GM19463 (cell line): ENCODE results near the gene GLTP.

ENCODE experiments used
- ATAC-seq: cut with Tn5 transposase; IDR thresholded peaks from one replicate; pipeline ENCODE4 v1.9.1; 2021; ENCODE audit warnings: mild to moderate bottlenecking, moderate library complexity; ENCODE audit not compliant: unreplicated experiment

The GLTP gene

DNA sequence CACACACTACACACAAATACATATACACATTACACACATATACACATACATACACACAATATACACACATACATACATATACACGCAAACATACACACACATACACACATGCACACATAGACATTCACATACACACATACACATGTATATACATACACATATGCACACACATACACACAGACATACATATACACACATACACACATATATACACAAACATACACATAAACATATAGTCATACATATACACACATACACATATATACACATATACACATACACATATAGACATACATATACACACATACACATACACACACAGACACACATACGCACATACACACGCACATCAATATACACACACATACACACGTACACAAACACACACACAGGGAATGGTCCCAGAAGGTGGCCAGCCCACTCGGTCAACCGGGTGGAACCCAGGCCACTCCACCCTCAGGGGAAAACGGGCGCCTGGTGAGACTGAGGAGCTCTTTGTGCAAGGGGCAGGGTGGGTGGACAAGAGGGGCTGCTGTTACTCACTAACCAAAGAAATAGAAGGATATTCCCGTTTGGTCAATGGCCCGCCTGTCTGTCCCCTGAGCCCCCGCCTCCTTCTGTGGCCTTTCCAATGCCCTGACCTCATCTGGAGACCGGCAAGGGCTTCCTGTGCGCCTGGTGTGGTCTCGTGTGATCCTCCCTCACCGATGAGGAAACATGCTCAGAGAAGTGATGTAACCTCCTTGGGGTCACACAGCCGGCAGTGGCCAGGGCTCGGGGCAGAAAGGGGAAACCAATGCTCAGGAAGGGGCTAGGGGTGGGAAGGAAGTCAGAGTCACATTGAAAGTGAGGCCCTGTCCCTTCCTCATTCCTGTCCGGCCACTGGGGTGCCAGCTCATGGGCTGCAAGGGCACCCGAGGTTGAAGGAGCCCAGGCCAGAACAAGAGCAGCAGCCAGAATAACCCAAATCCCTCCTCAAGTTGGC, 52.5 kb downstream of the GLTP start:
- no peak for ATAC-seq

DNA sequence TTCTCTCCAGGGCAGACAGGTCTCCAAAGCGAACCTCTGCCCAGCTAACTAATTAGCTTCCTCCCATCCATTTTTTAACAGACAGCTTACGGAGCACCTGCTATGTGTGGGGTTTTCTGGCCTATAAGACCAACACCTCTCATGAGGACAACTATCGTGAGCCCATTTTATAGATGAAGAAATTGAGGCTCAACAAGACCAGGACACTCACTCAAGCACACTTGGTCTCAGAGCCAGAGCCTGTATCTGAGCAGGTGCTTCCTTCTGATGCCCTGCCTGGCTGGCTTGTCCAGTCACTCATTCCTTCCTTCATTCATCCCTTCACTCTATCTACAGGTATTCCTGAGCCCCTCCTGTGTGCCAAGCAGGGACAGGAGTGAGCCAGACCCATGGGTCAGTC, 53.3 kb downstream of the GLTP start:
- ATAC-seq: no peak

DNA sequence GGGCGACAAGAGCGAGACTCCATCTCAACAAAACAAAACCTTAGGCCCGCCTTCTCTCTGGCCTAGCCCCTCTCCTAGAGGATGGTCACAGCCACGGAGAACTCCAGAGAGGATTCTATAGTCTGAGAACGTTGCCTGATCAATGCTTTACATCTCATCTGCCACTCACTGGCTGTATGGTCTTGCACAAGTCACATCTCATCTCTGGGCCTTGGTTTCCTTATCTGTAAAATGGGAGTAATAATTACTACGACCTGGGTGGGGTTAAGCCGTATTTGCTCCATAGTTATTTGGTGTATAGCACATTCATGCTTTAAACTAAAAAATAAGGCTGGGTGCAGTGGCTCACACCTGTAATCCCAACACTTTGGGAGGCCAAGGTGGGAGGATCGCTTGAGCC, 55.6 kb downstream of the GLTP start:
- ATAC-seq: no peak

DNA sequence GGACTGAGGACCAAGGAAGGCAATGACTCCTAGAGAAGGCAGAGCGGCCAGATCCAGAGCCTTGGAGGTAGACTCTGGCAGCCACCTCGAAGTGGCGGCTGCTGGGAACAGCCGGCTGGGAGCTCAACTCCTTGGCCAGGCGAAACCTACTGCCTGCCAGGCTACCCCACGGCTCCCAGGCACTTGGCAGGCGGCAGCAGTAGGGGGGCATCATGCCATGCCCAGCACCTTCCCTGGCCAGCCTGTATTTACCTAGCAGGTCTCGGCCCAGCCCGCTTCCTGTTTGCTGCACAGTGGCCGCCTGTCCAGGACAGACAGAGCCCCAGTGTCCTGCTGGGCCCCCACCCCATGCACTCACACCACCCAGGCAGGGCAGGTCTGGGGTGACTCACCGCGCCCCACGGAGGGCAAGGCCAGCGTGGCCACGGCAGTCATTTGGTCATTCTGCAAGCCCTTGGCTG, 57.4 kb downstream of the GLTP start:
- no peak for ATAC-seq

DNA sequence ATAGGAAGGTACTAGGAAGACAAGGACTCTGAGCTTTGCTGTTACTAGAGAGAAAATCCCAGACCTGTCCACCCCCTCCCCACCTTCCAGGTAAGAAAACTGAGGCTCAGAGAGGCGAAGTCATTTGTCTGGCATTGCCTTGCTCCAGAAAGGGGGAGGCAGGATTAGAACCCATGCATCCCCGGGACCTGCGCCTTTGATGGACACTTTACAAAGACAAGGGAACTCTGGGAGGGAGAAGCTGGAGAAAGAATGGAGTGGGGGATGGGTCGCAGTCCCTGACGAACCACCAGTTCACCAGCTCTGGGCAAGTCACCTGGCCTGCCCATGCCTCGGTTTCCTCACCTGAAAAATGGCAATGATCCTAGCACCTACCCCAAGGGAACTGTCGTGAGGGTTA, 57.9 kb downstream of the GLTP start:
- no peak for ATAC-seq

DNA sequence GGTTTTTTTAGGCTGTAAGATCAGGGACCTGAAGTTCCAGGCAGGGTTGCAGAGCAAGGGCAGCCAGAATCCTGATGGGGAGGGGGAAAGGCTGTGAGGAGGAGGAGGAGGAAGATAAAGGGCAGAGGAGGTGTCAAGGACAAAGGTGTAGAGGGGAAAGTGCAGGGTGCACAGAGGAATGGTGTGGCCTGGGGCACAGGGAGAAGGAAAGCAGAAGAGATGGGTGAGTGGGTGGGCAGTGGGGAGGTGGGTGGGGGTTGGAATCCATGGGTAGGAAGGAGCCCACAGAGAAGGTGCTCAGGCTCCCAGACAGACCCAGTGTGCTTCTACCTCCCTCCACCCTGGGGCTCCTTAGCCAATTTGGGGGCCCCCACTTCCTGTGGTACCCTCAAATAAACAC, 58.4 kb downstream of the GLTP start:
- ATAC-seq: no peak

DNA sequence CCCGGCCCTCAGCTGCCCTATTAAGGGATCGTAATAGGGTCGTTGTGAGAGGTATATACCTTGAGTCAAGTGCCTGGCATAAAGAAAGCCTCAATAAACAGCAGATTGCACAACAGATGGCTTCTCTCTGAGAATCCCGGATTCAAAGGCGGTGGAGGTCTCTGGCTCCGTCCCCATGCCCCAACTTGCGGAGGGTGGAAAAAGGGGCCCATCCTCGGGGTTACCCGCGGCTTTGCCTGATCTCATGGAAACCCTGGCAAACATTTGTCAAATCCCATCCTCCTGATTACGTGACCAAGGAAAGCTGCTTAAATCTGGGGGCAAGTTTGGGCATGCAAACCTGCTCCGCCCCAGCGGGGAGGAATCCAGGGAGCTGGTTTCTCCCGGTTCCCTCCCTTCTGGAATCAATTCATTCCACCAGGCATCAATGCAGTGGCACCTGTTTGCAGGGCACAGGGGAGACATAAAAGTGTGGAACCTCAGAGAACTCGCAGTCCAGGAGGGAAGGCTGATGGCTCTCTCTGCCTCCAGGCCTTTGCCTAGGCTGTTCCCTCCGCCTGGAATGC, 59.4 kb downstream of the GLTP start:
- ATAC-seq: no peak

DNA sequence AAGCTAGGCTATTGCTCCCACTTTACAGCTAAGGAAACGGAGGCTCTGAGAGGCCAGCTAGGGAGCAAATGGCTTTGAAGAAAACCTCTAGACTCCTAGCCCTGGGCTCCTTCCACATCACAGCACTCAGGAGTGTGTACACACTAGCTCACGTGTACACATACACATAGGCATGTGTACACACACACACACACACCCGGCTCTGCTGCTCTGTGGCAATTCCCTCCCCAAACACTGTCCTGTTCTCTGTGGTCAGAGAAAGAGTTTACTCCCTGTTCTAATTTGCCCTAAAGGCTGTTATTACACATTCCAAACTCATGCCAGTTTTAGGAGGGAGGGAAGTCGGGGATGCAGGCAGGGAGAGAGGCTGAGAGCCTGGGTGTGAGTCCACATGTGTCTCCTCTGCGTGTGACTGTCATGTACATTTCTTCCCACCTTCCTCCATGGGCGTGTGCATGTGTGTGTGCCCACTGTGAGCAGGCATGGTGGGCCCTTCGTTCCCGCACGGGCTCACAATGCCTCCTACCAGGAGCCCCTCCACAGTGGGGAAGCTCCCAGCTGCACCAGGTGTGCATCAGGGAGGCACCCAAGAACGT, 61.3 kb downstream of the GLTP start:
- no peak for ATAC-seq

DNA sequence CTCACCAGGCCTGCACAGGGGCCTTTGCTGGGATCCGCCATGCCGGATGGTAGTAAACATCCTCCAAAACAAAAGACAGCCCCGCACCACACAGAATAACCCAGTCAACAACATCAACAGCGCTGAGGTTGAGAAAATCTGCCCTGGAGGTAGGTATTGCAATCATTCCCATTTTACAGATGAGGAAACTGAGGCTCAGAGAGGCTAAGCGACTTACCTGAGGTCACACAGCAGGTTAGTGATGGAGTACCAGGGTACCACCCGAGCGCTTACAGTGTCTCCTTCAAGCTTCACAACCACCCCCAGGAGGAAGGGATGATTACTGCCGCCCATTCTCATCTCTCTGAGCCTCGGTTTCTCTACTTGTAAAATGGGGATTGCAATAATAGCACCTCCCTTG, 62.1 kb downstream of the GLTP start:
- no peak for ATAC-seq

DNA sequence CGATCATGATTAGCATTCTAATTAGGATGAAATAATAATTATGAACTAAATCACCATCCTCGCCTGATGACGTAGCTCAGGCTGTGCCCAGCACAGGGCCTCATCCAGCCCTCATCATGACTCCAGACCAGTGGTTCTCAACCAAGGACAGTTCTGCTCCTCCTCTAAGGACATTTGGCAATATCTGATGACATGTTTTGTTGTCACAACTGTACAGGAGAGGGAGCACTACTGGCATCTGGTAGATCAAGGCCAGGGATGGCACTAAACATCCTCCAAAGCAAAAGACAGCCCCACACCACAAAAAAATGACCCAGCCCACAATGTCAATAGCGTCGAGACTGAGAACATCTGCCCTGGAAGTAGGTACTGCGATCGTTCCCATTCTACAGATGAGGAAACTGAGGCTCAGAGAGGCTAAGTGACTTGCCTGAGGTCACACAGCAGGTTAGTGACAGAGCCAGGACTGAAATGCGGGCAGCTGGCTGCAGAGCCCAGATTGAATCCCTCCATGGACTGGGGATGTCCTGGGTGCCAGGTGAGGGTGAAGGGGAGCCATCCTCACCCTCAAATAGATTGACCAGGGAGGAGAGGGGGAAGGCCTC, 62.6 kb downstream of the GLTP start:
- no peak for ATAC-seq

DNA sequence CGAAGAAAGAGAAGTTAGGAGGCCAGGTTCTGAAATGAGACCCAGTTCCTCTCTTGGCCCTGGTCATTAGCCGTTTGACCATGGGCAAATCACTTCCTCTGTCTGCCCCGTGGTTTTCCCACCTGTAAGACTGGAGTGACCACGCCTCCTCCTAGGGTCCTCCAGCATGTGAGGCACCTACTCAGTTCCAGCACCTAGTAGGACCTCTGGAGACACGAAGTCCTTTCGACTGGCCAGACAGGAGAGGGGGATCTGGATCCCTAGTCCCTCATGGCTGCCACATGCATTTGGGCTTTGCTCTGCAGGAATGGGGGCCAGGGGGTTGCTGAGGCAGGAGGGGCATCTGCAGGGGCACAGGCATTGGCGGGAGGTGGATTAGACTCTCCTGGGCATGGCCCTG, 63.5 kb downstream of the GLTP start:
- ATAC-seq: no peak

DNA sequence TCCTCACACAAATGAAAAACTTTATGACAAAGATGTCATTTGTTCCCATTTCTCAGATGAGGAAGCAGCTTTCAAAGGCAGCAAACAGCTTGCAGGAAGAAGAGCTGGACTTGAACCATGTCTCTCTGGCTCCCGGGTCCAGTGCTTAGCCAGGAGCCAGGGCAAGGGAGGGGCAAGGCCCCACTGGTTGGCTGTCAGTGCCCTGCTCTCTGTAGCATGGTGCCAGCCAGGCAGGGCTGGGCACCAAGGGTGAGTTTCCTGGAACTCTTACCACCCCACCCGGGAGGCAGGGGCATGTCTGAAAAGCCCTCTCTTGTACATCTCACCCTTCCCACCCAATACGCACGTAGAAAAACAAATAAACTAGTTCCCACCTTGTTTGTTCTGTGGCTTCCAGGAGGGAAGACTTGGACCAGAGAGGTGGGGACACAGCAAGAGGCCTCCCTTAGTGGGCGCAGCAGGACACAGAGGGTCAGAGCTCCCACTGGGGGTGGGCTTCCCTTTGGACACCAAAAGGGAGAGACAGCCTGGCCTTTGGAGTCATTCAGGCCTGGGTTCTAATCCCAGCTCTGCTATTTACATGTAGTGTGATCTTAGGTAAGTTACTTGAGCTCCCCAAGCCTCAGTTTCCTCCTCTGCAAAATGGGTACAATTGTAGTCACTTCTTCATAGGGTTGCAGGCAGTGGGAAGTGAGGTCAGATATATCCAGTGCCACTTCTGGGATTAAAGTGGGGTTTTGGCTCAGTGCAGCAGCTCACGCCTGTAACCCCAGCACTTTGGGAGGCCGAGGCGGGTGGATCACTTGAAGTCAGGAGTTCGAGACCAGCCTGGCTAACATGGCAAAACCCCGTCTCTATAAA, 64.4 kb downstream of the GLTP start:
- no peak for ATAC-seq

DNA sequence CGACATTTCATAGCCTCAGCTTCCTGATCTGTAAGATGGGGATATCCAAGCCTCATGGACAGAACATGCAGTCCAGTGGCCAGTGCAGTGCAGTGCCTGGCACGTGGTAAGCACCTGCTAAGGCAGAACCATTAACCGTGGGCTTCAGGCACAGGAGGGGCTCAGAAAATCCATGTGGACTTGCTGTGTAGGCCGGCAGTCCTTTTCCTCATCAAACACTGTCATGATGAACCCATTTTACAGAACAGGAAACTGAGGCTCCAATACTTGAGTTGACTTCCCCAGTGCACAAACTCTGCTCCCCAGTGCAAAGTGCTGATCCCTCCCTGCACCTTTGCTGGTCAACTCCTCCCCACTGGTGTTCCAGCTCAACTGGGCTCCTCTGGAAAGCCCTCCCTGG, 65.1 kb downstream of the GLTP start:
- no peak for ATAC-seq

DNA sequence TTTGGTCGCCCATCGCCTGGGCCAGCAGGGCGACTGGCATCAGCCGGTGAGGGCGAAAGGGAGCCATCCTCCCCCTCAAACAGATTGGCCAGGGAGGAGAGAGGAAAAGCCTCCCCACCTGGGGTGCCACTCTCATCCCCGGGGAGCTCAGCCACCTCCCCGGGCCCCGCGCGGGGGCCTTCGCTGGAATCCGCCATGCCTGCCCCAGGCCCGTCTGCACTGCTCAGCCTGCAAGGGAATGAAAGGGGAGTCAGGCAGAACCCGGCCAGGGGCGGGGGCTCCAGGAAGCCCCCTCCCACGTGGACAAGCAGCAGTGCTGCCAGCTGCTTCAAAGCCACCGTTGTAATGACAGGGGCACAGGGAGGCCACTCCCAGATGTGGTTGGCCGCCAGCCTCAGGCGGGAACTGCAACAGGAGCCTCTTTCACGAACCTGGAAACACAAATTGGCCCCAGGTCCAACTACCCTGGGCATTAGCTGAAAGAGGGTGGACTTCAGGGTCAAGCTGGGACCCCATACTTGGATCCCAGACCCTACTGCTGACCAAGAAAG, 65.7 kb downstream of the GLTP start:
- no peak for ATAC-seq

DNA sequence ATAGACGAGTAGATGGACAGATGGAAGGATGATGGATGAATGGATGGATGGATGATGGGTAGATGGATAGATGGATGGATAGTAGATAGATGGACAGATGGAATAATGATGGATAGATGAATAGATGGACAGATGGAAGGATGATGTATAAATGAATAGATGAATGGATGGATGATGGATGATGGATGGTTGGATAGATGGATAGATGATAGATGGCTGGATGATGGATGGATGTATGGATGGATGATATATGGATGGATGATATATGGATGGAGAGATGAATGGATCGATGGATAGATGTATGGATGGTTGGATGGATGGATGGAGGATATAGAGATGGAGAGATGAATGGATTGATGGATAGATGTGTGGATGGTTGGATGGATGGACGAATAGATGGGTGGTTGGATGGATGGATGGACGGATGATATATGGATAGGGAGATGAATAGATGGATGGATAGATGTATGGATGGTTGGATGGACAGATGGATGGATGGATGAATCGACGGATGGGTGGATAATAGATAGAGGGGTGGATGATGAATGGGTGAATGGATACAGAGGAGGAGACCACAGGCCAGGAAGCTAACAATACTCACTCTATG, 66.4 kb downstream of the GLTP start:
- no peak for ATAC-seq

DNA sequence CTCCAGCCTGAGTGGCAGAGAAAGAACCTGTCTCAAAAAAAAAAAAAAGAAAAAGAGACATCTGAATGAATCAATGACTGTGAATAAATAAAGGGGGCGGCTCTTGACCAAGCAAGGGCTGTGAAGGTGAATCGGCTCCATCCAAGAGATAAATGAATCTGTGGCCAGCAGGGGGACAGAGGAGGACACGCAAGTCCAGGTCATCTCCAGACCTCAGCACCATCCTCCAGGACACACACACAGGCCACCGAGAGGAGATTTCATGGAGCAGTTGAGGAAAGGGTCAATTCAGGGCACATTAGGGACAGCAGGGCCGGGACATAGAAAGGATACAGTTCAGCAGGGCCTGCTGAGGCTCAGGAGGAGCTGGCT, 68.7 kb downstream of the GLTP start:
- ATAC-seq: no peak

DNA sequence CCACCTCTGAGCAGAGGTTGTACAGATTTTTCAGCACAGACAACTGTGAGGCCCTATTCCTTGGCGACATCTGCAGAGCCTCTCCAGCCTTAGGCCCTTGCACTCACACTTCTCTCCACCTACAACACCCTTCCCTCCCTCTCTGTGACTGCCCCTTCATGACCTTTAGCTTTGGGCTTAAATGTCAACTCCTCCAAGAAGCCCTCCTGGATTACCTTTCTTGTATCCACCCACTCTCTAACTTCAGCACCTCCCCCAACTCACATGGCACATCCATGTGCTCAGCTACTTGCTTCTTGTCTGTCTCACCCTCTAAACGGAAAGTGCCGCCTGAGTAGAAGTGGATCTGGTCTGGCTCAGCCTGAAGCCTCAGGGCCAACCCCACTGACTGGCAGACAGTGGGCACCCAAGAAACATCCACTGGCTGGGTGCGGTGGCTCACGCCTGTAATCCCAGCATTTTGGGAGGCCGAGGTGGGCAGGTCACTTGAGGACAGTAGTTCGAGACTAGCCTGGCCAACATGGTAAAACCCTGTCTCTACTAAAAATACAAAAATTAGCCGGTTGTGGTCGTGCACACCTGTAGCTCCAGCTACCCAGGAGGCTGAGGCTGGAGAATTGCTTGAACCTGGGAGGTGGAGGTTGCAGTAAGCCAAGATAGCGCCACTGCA, 69.3 kb downstream of the GLTP start:
- ATAC-seq: no peak

DNA sequence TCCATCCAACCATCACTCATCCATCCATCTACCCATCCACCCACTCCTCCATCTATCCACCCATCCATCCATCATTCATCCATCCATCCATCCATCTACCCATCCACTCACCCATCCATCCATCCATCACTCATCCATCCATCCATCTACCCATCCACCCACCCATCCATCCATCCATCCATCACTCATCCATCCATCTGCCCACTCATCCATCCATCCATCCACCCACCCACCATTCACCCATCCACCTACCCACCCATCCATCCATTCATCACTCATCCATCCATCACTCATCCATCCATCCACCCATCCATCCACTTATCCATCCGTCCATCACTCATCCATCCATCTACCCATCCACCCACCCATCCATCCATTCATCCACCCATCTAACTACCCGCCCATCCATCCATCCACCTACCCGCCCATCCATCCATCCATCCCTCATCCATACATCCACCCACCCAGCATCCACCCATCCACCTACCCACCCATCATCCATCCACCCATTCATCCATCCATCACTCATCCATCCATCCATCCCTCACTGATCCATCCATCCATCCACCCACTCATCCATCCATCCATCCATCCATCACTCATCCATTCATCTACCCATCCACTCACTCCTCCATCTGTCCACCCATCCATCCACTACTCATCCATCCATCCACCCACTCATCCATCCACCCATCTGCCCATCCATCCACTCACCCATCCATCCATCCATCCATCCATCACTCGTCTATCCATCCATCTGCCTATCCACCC, 71.3 kb downstream of the GLTP start:
- ATAC-seq: no peak
